ENCODE results near the gene SAMD14. TPM values are rescaled to one million over a fixed set of nuclear protein-coding genes. Genes with fewer than 3 reads are reported as not detected.
"Not testable (repeated sequence)": the region's sequence is repeated elsewhere in the genome, so short reads cannot be mapped to it uniquely, and the experiment has no call there.

SAMD14 gene
- total RNA-seq, 2 experiments from 2014 or later, result 0.77 to 1.1 TPM

DNA sequence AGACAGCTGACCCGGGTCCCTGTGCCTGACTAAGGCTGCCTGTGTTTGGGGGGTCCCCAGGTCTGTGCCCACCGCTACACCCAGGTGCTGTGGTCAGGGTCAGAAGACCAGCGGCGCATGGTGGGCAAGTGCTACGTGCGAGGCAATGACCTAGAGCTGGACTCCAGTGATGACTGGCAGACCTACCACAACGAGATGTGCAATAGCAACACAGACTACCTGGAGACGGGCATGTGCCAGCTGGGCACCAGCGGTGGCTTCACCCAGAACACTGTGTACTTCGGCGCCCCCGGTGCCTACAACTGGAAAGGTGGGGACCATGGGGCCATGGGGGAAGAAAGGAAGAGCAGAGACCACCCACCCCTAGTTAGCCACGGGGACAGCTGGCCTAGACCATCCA, 62.0 kb downstream of the SAMD14 start:
- no peaks in the 10 kb centered on the region for H3K27me3 Mint-ChIP-seq
- DNase-seq (no peak), ATAC-seq (no peak)
- ChIA-PET POLR2A (no interaction called here), CTCF (interaction anchor here (0.9 to 2.2 kb wide), 5 partner anchors 13 to 221 kb away, joined by 3 to 11 read pairs (median 4); partner anchors contain the start of genes ITGA3 and PDK2)
- H3K27ac Mint-ChIP-seq, result no peak overlapping the region
- no peaks in the 10 kb centered on the region for H3K4me1 Mint-ChIP-seq
- peaks cover 11% of the 10 kb centered on the region for H3K36me3 Mint-ChIP-seq (ENCODE audit: low read depth)
- intact Hi-C loops (cut with DNase I, micrococcal nuclease), result no loop called here
- peaks cover 6% of the 10 kb centered on the region for H3K9me3 Mint-ChIP-seq (ENCODE audit: low read depth)
- no peak overlapping the region for H3K4me3 Mint-ChIP-seq

DNA sequence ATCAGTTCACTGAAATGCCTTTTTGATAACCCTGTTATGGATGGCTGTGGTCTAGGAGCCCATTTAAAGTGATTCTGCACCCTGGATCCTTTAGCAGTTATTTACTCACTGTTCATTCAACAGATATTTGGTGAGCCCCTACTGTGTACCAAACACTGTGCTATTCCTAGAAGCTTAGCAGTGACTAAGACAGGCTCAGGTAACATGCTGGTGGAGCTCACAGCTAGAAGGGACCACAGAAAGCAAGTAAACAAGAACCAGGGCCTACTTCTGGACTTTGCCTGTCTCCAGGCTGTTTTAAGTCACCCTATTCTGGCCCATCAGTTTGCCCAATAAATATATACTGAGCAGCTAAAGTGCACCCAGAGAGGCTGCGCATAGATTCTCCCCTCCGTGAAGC, 63.0 kb downstream of the SAMD14 start:
- ATAC-seq (no peak), DNase-seq (no peak)
- intact Hi-C loops (cut with DNase I, micrococcal nuclease), result no loop called here
- no peak overlapping the region for H3K27ac Mint-ChIP-seq
- H3K36me3 Mint-ChIP-seq (ENCODE audit: low read depth), result peaks cover 11% of the 10 kb centered on the region
- POLR2A ChIA-PET, result no interaction called here
- H3K9me3 Mint-ChIP-seq (ENCODE audit: low read depth), result peaks cover 6% of the 10 kb centered on the region
- H3K4me3 Mint-ChIP-seq, result no peak overlapping the region
- no peaks in the 10 kb centered on the region for H3K4me1 Mint-ChIP-seq
- H3K27me3 Mint-ChIP-seq, result no peaks in the 10 kb centered on the region
- CTCF ChIA-PET, result interaction anchor here (0.5 to 2.2 kb wide), 7 partner anchors 12 to 518 kb away, joined by 3 to 11 read pairs (median 3); partner anchors contain the start of genes ITGA3 and PDK2

DNA sequence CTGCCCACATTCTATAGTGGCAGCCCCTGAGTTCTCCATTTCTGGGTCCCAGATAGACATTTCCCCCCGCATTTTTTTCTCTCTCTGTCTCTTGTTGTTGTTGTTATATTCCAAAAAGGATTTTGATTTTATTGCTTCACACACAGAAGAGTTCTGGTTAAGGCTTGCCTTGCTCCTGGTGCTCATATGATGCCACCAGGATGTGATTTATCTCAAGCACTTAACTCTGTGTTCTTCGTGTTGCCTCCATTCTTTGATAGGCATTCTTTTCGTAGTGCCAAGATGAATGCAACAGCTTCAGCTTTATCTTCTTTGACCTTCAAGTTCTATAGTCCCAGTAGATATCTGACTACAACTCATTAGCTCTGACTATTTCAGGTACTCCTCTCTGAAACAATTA, 64.9 kb downstream of the SAMD14 start:
- no peak overlapping the region for H3K27ac Mint-ChIP-seq
- ChIA-PET POLR2A (no interaction called here), CTCF (interaction anchor here (0.6 to 1.0 kb wide), 5 partner anchors 9 to 206 kb away, joined by 3 to 4 read pairs (median 3); partner anchors contain the start of gene ITGA3)
- DNase-seq (no peak), ATAC-seq (no peak)
- no peak overlapping the region for H3K4me3 Mint-ChIP-seq
- intact Hi-C loops (cut with DNase I, micrococcal nuclease), result no loop called here
- H3K4me1 Mint-ChIP-seq, result no peaks in the 10 kb centered on the region
- no peaks in the 10 kb centered on the region for H3K9me3 Mint-ChIP-seq (ENCODE audit: low read depth)
- H3K27me3 Mint-ChIP-seq, result no peaks in the 10 kb centered on the region
- H3K36me3 Mint-ChIP-seq (ENCODE audit: low read depth), result no peaks in the 10 kb centered on the region

DNA sequence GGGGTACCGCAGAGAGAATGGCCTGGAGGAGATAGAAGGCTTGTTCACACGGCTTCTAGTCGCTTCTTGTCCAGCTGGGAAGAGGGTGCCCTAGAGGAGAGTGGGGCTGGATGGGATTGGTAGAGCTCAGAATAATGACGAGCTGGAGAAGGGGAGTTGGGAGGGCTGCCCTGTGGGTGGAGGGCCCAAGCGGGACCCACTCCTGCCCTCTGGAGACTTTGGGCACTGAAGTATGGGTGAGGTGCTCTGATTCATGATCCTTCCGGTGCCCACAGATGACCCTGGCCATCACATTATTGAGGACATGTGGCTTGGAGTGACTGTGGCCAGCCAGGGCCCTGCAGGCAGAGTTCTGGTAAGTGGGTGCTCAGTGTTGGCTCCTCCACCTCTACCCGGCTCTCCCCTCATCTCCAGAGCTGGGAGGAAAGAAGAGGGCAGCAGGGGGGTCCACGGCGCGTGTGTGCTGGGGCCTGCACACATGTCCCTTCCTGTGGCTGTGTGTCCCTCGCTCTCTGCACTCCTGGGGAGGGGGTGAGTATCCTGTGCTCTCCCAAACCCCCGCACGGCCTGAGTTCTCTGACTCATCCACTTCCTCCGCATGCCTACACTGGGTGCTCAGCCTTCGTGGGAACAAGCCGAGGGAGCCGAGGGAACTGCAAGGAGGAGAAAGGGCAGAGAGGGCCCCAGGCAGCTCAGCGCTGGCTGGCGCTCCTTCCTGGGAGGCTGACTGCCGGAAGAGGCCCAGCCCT, 65.5 kb downstream of the SAMD14 start:
- Mint-ChIP-seq H3K27ac (no peak overlapping the region), H3K4me1 (no peaks in the 10 kb centered on the region), H3K36me3 (ENCODE audit: low read depth) (no peaks in the 10 kb centered on the region), H3K4me3 (no peak overlapping the region), H3K9me3 (ENCODE audit: low read depth) (no peaks in the 10 kb centered on the region), H3K27me3 (no peaks in the 10 kb centered on the region)
- intact Hi-C loops (cut with DNase I, micrococcal nuclease), result no loop called here
- ChIA-PET POLR2A (no interaction called here), CTCF (interaction anchor here (0.6 to 1.1 kb wide), 3 partner anchors 9 to 12 kb away, joined by 3 to 4 read pairs (median 3); partner anchors contain the start of gene ITGA3)
- ATAC-seq, result no peak
- DNase-seq, result no peak

DNA sequence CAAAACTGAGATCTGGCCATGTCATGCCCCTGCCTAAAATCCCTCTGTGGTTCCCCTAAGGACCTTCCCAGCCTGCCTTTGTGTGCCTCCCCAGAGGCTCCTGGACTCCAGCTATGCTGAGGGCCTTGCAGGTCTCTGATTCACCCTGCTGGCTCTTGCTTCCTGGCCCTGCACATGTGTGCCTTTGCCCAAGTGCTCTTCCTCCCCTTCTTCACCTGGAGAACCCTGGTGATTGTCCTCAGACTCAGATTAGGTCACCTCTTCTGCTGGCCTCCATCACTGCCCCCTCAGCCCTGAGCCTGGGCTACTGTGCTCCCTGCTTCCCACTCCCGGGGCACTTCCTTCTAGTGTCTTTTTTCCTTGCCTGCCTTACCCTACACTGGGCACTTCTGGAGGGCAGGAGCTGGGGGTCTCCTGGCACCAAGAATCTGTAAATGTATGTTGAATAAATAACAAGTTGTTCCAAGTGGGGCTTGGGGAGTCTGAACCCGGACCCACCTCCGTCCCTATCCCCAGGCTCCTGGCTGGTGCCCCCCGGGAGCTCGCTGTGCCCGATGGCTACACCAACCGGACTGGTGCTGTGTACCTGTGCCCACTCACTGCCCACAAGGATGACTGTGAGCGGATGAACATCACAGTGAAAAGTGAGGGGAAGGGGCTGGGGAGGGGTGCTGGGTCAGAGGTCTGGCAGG, 66.3 kb downstream of the SAMD14 start:
- CTCF ChIA-PET, result interaction anchor here (1.1 kb wide), 1 partner anchor 11 kb away, joined by 3 read pairs; no protein-coding TSS in a partner anchor
- no peak overlapping the region for H3K27ac Mint-ChIP-seq

DNA sequence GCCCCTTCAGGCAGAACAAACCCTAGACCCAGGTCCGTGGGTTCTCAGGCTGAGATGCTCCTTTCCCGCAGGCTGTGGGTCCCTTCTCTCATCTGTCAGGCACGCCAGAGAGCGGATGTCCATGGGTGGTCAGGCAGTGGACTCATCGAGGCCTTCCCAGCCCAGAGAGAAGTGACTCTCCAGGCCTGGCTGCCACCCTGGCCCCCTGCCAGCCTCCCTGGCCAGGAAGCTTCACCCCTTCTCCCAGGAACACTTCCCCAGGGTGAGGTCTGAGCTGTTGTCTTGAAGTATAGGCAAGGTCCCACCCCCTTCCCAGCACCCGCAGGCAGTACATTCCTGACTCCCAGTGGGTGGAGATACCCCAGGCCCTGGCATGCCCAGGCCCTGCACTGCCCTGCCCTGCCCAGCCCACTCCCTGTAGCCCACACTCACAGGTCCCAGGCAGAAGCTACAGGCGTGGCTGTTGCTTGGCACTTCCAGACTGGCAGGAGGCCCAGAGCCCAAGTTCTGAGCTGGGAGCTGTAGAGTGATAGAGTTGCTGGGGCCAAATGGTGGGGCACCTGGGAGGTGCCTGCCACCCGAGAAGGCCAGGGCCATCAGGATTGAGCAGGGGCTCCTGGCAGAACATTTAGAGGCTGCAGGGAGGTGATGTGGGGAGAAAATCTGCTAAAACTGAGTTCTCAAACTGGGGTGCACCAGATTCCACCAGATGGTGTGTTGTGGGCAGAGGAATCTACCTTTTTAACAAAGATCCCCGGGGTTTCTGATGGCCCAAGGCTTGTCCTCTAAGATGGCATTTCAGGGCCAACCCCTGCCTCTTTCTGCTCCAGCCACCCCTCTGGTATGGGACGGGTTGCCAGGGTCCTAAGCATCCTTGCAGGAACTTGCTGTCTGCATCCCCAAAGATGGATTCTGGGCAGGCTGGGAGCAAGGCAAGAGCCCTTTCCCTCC, 67.4 kb downstream of the SAMD14 start:
- intact Hi-C loops (cut with DNase I, micrococcal nuclease), result no loop called here
- no peak overlapping the region for H3K4me3 Mint-ChIP-seq
- peaks cover 3% of the 10 kb centered on the region for H3K4me1 Mint-ChIP-seq
- DNase-seq (no peak), ATAC-seq (no peak)
- ChIA-PET POLR2A (no interaction called here), CTCF (no interaction called here)
- H3K27ac Mint-ChIP-seq, result no peak overlapping the region
- H3K36me3 Mint-ChIP-seq (ENCODE audit: low read depth), result no peaks in the 10 kb centered on the region
- no peaks in the 10 kb centered on the region for H3K9me3 Mint-ChIP-seq (ENCODE audit: low read depth)
- no peaks in the 10 kb centered on the region for H3K27me3 Mint-ChIP-seq

More for the DNA sequence above, 66.3 kb downstream of the SAMD14 start:
- DNase-seq (no peak), ATAC-seq (no peak)
- Mint-ChIP-seq H3K4me3 (no peak overlapping the region), H3K9me3 (ENCODE audit: low read depth) (no peaks in the 10 kb centered on the region), H3K27me3 (no peaks in the 10 kb centered on the region), H3K36me3 (ENCODE audit: low read depth) (no peaks in the 10 kb centered on the region), H3K4me1 (no peaks in the 10 kb centered on the region)
- intact Hi-C loops (cut with DNase I, micrococcal nuclease), result no loop called here
- POLR2A ChIA-PET, result no interaction called here

DNA sequence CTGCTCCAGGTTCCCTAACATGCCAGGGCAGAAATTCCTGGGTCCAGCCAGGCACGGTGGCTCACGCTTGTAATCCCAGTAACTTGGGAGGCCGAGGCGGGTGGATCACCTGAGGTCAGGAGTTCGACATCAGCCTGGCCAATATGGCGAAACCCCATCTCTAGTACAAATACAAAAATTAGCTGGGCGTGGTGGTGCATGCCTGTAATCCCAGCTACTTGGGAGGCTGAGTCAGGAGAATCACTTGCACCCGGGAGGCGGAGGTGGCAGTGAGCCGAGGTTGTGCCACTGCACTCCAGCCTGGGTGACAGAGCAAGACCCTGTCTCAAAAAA, 68.3 kb downstream of the SAMD14 start:
- H3K36me3 Mint-ChIP-seq (ENCODE audit: low read depth); H3K4me1 Mint-ChIP-seq: not testable (repeated sequence)

DNA sequence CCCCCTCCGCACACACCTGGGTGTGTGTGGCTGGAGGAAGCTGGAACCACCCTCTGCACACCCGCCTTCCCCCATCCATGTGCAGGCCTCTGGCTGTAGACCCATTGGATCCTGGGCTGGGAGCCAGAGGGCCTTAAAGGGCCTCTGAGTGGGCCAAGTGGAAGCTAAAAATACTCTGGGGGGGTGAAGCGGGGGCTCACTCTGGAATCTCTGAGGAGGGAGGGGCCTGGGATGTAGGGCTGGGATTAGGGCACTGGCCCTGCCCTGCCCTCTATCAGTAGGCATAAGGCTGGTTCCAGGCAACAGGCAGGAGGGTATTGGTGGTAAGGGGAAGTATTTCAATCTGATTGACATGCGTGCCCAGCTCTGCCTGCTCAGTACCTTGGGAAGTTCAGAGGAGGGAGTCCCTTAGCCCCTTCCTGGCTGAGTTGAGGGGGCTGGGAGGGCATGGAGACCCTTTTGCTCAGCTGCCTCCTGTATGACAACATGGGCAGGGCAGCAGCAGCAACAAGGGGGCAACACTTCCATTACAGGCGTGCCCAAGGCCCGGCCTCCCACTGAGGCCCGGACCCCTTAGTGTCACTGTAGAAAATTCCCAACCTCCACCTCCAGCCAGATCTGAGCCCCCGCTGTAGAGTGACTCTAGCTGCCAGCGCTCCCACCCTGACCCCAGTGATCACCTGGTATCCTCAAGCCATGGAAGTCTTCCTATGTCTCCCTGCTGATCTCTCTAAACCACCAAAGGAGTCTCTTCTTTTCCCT, 68.8 kb downstream of the SAMD14 start:
- Mint-ChIP-seq H3K4me1 (peaks cover 10% of the 10 kb centered on the region), H3K4me3 (no peak overlapping the region), H3K9me3 (ENCODE audit: low read depth) (no peaks in the 10 kb centered on the region), H3K27me3 (peaks cover 4% of the 10 kb centered on the region), H3K36me3 (ENCODE audit: low read depth) (no peaks in the 10 kb centered on the region), H3K27ac (no peak overlapping the region)
- ATAC-seq (no peak), DNase-seq (no peak)
- ChIA-PET POLR2A (no interaction called here), CTCF (interaction anchor here (0.5 to 1.5 kb wide), 7 partner anchors 21 to 139 kb away, joined by 3 to 4 read pairs (median 3); no protein-coding TSS in a partner anchor)
- intact Hi-C loops (cut with DNase I, micrococcal nuclease), result no loop called here

More for the DNA sequence above, 68.3 kb downstream of the SAMD14 start:
- CTCF ChIA-PET, result interaction anchor here (0.5 kb wide), 1 partner anchor 22 kb away, joined by 3 read pairs; no protein-coding TSS in a partner anchor
- ATAC-seq; H3K27me3 Mint-ChIP-seq; H3K27ac Mint-ChIP-seq; H3K9me3 Mint-ChIP-seq (ENCODE audit: low read depth); DNase-seq; H3K4me3 Mint-ChIP-seq; intact Hi-C loops (cut with DNase I, micrococcal nuclease); POLR2A ChIA-PET: not testable (repeated sequence)

Other genes with a start within 250 kb of the SAMD14 start
- gene DLX4, start 161.0 kb downstream of the SAMD14 start, total RNA-seq, result under 1 TPM; 0.85 to 0.86 TPM
- under 1 TPM in 1 of 2 experiments, not detected in 1; 0.09 TPM for gene DLX3, start 134.9 kb downstream of the SAMD14 start, total RNA-seq
- 1 to 10 TPM; 6.8 to 7.8 TPM for gene ITGA3, start 74.0 kb downstream of the SAMD14 start, total RNA-seq
- gene PDK2, start 34.8 kb downstream of the SAMD14 start, total RNA-seq, result 10 to 100 TPM in 1 of 2 experiments, 1 to 10 TPM in 1; 9.8 to 16.2 TPM
- gene PPP1R9B, start 20.5 kb upstream of the SAMD14 start, total RNA-seq, result 10 to 100 TPM; 61.1 to 64.0 TPM
- under 1 TPM in 1 of 2 experiments, not detected in 1; 0.26 TPM for gene SGCA, start 35.8 kb upstream of the SAMD14 start, total RNA-seq
- under 1 TPM; 0.55 to 0.70 TPM for gene COL1A1, start 71.5 kb upstream of the SAMD14 start, total RNA-seq
- gene TMEM92, start 144.3 kb upstream of the SAMD14 start, total RNA-seq, result under 1 TPM; 0.23 TPM
- 10 to 100 TPM; 29.8 to 30.4 TPM for gene XYLT2, start 216.0 kb upstream of the SAMD14 start, total RNA-seq
- 10 to 100 TPM; 40.1 to 56.2 TPM for gene MRPL27, start 243.0 kb upstream of the SAMD14 start, total RNA-seq
- gene EME1, start 243.1 kb upstream of the SAMD14 start, total RNA-seq, result 10 to 100 TPM; 38.3 to 40.8 TPM